ENCODE results near the gene KIR3DL3.
"Not testable (repeated sequence)": the region's sequence is repeated elsewhere in the genome, so short reads cannot be mapped to it uniquely, and the experiment has no call there.

KIR3DL3 gene

GRCh38 chr19:54764219-54764618, 40.0 kb downstream of the KIR3DL3 start:
- not testable (repeated sequence) for H3K4me3 ChIP-seq (ENCODE audit: low read length in 2 of 2); H2BK15ac ChIP-seq (ENCODE audit: low read length); H3K79me1 ChIP-seq (ENCODE audit: low read depth, low read length); H3K4me2 ChIP-seq (ENCODE audit: insufficient read depth, low read length, poor library complexity, severe bottlenecking); H3K27ac ChIP-seq (replicated peaks; ENCODE audit: low read length); H2BK120ac ChIP-seq (ENCODE audit: low read depth, low read length); H2BK5ac ChIP-seq (ENCODE audit: low read length); H4K91ac ChIP-seq (ENCODE audit: low read depth, low read length, poor library complexity); H2BK12ac ChIP-seq (ENCODE audit: low read length); H3K18ac ChIP-seq (ENCODE audit: low read length); H3K23ac ChIP-seq (ENCODE audit: low read depth, low read length, poor library complexity); H3K14ac ChIP-seq (ENCODE audit: low read length); H3K9me3 ChIP-seq (replicated peaks in 1 of 2; ENCODE audit: control insufficient read depth in 2 of 2, insufficient read depth in 1 of 2, low read depth in 1 of 2, low read length in 2 of 2); H3K27me3 ChIP-seq (ENCODE audit: control insufficient read depth in 3 of 3, insufficient read depth in 3 of 3, low read depth in 1 of 3, low read length in 3 of 3); DNase-seq (ENCODE audit: low spot score); H3K9ac ChIP-seq (ENCODE audit: low read depth, low read length, poor library complexity); H2AK5ac ChIP-seq (ENCODE audit: low read depth, low read length); H2AFZ ChIP-seq (ENCODE audit: low read length); H4K8ac ChIP-seq (ENCODE audit: low read depth, low read length); H3K4ac ChIP-seq (ENCODE audit: low read length); H3K36me3 ChIP-seq (replicated peaks in 1 of 2; ENCODE audit: control insufficient read depth in 2 of 2, insufficient read depth in 2 of 2, low read length in 2 of 2); H3K4me1 ChIP-seq (ENCODE audit: control insufficient read depth in 2 of 2, insufficient read depth in 1 of 2, low read depth in 1 of 2, low read length in 2 of 2)
- no CpG with 5 or more reads among the region's 8 CpGs for WGBS, 2 donors (ENCODE audit: extremely low coverage in 2 of 2, insufficient read length in 2 of 2, insufficient replicate concordance in 1 of 2)

GRCh38 chr19:54766464-54766863, 42.2 kb downstream of the KIR3DL3 start:
- H2AK5ac ChIP-seq (ENCODE audit: low read depth, low read length); H3K36me3 ChIP-seq (replicated peaks in 1 of 2; ENCODE audit: control insufficient read depth in 2 of 2, insufficient read depth in 2 of 2, low read length in 2 of 2); H3K4me2 ChIP-seq (ENCODE audit: insufficient read depth, low read length, poor library complexity, severe bottlenecking); H3K27me3 ChIP-seq (ENCODE audit: control insufficient read depth in 3 of 3, insufficient read depth in 3 of 3, low read depth in 1 of 3, low read length in 3 of 3); DNase-seq (ENCODE audit: low spot score); H4K91ac ChIP-seq (ENCODE audit: low read depth, low read length, poor library complexity); H3K4me1 ChIP-seq (ENCODE audit: control insufficient read depth in 2 of 2, insufficient read depth in 1 of 2, low read depth in 1 of 2, low read length in 2 of 2); H3K23ac ChIP-seq (ENCODE audit: low read depth, low read length, poor library complexity); H3K27ac ChIP-seq (replicated peaks; ENCODE audit: low read length); H3K9me3 ChIP-seq (replicated peaks in 1 of 2; ENCODE audit: control insufficient read depth in 2 of 2, insufficient read depth in 1 of 2, low read depth in 1 of 2, low read length in 2 of 2); H4K8ac ChIP-seq (ENCODE audit: low read depth, low read length); H2BK5ac ChIP-seq (ENCODE audit: low read length); H3K4me3 ChIP-seq (ENCODE audit: low read length in 2 of 2); H2BK120ac ChIP-seq (ENCODE audit: low read depth, low read length); H2AFZ ChIP-seq (ENCODE audit: low read length); H3K79me1 ChIP-seq (ENCODE audit: low read depth, low read length); H2BK15ac ChIP-seq (ENCODE audit: low read length); H3K14ac ChIP-seq (ENCODE audit: low read length); H2BK12ac ChIP-seq (ENCODE audit: low read length); H3K18ac ChIP-seq (ENCODE audit: low read length); H3K9ac ChIP-seq (ENCODE audit: low read depth, low read length, poor library complexity); H3K4ac ChIP-seq (ENCODE audit: low read length): not testable (repeated sequence)
- WGBS, 2 donors (ENCODE audit: extremely low coverage in 2 of 2, insufficient read length in 2 of 2, insufficient replicate concordance in 1 of 2) = no CpG with 5 or more reads among the region's 4 CpGs

- not testable (repeated sequence) for H3K4ac ChIP-seq (ENCODE audit: low read length); H2BK15ac ChIP-seq (ENCODE audit: low read length); H3K4me2 ChIP-seq (ENCODE audit: insufficient read depth, low read length, poor library complexity, severe bottlenecking); H2AK5ac ChIP-seq (ENCODE audit: low read depth, low read length); H3K18ac ChIP-seq (ENCODE audit: low read length); H3K27ac ChIP-seq (replicated peaks; ENCODE audit: low read length); H2BK120ac ChIP-seq (ENCODE audit: low read depth, low read length); H3K36me3 ChIP-seq (replicated peaks in 1 of 2; ENCODE audit: control insufficient read depth in 2 of 2, insufficient read depth in 2 of 2, low read length in 2 of 2); H3K27me3 ChIP-seq (ENCODE audit: control insufficient read depth in 3 of 3, insufficient read depth in 3 of 3, low read depth in 1 of 3, low read length in 3 of 3); H2BK5ac ChIP-seq (ENCODE audit: low read length); DNase-seq (ENCODE audit: low spot score); H2BK12ac ChIP-seq (ENCODE audit: low read length); H2AFZ ChIP-seq (ENCODE audit: low read length); H3K4me1 ChIP-seq (ENCODE audit: control insufficient read depth in 2 of 2, insufficient read depth in 1 of 2, low read depth in 1 of 2, low read length in 2 of 2); H3K9me3 ChIP-seq (replicated peaks in 1 of 2; ENCODE audit: control insufficient read depth in 2 of 2, insufficient read depth in 1 of 2, low read depth in 1 of 2, low read length in 2 of 2); H4K91ac ChIP-seq (ENCODE audit: low read depth, low read length, poor library complexity); H3K14ac ChIP-seq (ENCODE audit: low read length); H3K23ac ChIP-seq (ENCODE audit: low read depth, low read length, poor library complexity); H4K8ac ChIP-seq (ENCODE audit: low read depth, low read length); H3K79me1 ChIP-seq (ENCODE audit: low read depth, low read length); H3K4me3 ChIP-seq (ENCODE audit: low read length in 2 of 2)
- H3K9ac ChIP-seq (ENCODE audit: low read depth, low read length, poor library complexity) = peak within 1 kb of the TSS; percentile 21
- no CpG with 5 or more reads among the region's 15 CpGs for WGBS, 2 donors (ENCODE audit: extremely low coverage in 2 of 2, insufficient read length in 2 of 2, insufficient replicate concordance in 1 of 2)
These were observed 45.4 kb downstream of the KIR3DL3 start, which contains the start of gene KIR2DL1 for GRCh38 chr19:54769646-54770045. Gene KIR2DL1, plus strand, starts transcription at chr19:54769793. Its CDS starts 58 bp downstream, at chr19:54769851.

GRCh38 chr19:54770511-54770910, 46.3 kb downstream of the KIR3DL3 start:
- not testable (repeated sequence) for DNase-seq (ENCODE audit: low spot score); H3K4me1 ChIP-seq (ENCODE audit: control insufficient read depth in 2 of 2, insufficient read depth in 1 of 2, low read depth in 1 of 2, low read length in 2 of 2); H2AFZ ChIP-seq (ENCODE audit: low read length); H2AK5ac ChIP-seq (ENCODE audit: low read depth, low read length); H3K23ac ChIP-seq (ENCODE audit: low read depth, low read length, poor library complexity); H2BK120ac ChIP-seq (ENCODE audit: low read depth, low read length); H3K36me3 ChIP-seq (replicated peaks in 1 of 2; ENCODE audit: control insufficient read depth in 2 of 2, insufficient read depth in 2 of 2, low read length in 2 of 2); H2BK15ac ChIP-seq (ENCODE audit: low read length); H2BK12ac ChIP-seq (ENCODE audit: low read length); H4K91ac ChIP-seq (ENCODE audit: low read depth, low read length, poor library complexity); H3K4me2 ChIP-seq (ENCODE audit: insufficient read depth, low read length, poor library complexity, severe bottlenecking); H4K8ac ChIP-seq (ENCODE audit: low read depth, low read length); H3K9me3 ChIP-seq (replicated peaks in 1 of 2; ENCODE audit: control insufficient read depth in 2 of 2, insufficient read depth in 1 of 2, low read depth in 1 of 2, low read length in 2 of 2); H3K9ac ChIP-seq (ENCODE audit: low read depth, low read length, poor library complexity); H3K18ac ChIP-seq (ENCODE audit: low read length); H3K27me3 ChIP-seq (ENCODE audit: control insufficient read depth in 3 of 3, insufficient read depth in 3 of 3, low read depth in 1 of 3, low read length in 3 of 3); H3K14ac ChIP-seq (ENCODE audit: low read length); H3K4ac ChIP-seq (ENCODE audit: low read length); H3K79me1 ChIP-seq (ENCODE audit: low read depth, low read length); H3K27ac ChIP-seq (replicated peaks; ENCODE audit: low read length); H3K4me3 ChIP-seq (ENCODE audit: low read length in 2 of 2); H2BK5ac ChIP-seq (ENCODE audit: low read length)
- WGBS, 2 donors (ENCODE audit: extremely low coverage in 2 of 2, insufficient read length in 2 of 2, insufficient replicate concordance in 1 of 2) = no CpG with 5 or more reads among the region's 4 CpGs

Measured in neuronal stem cell (in vitro differentiated cells).